OCI-M2 (cell line): ENCODE data around the gene DNAJC24.
"Not testable (repeated sequence)": the region's sequence is repeated elsewhere in the genome, so short reads cannot be mapped to it uniquely, and the experiment has no call there.

Experiments
- DNase-seq: peaks from one replicate; lab custom pipeline; 2025; ENCODE audit not compliant: unreplicated experiment; lab: John Stamatoyannopoulos, UW

Gene DNAJC24

GRCh38 chr11:31369348-31370329 is at the start of gene DNAJC24, which contains the start of gene DCDC1:
DNAJC24 (plus strand) TSS chr11:31369860; CDS start chr11:31370749, 889 bp downstream.
DCDC1 (minus strand) TSS chr11:31369739; CDS start chr11:31328280, 41,459 bp downstream.
- peak; percentile 62 for DNase-seq

GRCh38 chr11:31321494-31321893 is 48.2 kb upstream of the DNAJC24 start:
- DNase-seq = not testable (repeated sequence)

GRCh38 chr11:31323145-31323544 is 46.5 kb upstream of the DNAJC24 start:
- no peak for DNase-seq

- no peak for DNase-seq
Measured at GRCh38 chr11:31325160-31325559, 44.5 kb upstream of the DNAJC24 start.

GRCh38 chr11:31326470-31327148 is 43.1 kb upstream of the DNAJC24 start:
- DNase-seq = no peak

GRCh38 chr11:31327417-31327816 is 42.2 kb upstream of the DNAJC24 start:
- DNase-seq = no peak

- DNase-seq = no peak
Measured at GRCh38 chr11:31328697-31329096, 41.0 kb upstream of the DNAJC24 start.

GRCh38 chr11:31337806-31338205 is 31.9 kb upstream of the DNAJC24 start:
- DNase-seq = peak; percentile 8

- no peak for DNase-seq
Measured at GRCh38 chr11:31340903-31341572, 28.6 kb upstream of the DNAJC24 start.

GRCh38 chr11:31351168-31351567 is 18.5 kb upstream of the DNAJC24 start:
- DNase-seq = no peak

GRCh38 chr11:31355131-31355530 is 14.5 kb upstream of the DNAJC24 start:
- DNase-seq = no peak

- no peak for DNase-seq
Measured at GRCh38 chr11:31355817-31356216, 13.8 kb upstream of the DNAJC24 start.

GRCh38 chr11:31361743-31362142 is 7.9 kb upstream of the DNAJC24 start:
- DNase-seq = no peak

- DNase-seq = no peak
Measured at GRCh38 chr11:31366795-31367194, 2.9 kb upstream of the DNAJC24 start.

- no peak for DNase-seq
Measured at GRCh38 chr11:31375879-31376278, 6.2 kb downstream of the DNAJC24 start.

GRCh38 chr11:31383116-31383515 is 13.5 kb downstream of the DNAJC24 start:
- DNase-seq = no peak

- no peak for DNase-seq
Measured at GRCh38 chr11:31387379-31387778, 17.7 kb downstream of the DNAJC24 start.

GRCh38 chr11:31397239-31397834 is 27.7 kb downstream of the DNAJC24 start:
- no peak for DNase-seq

- no peak for DNase-seq
Measured at GRCh38 chr11:31404614-31405013, 35.0 kb downstream of the DNAJC24 start.

- no peak for DNase-seq
Measured at GRCh38 chr11:31408201-31408600, 38.5 kb downstream of the DNAJC24 start.

- no peak for DNase-seq
Measured at GRCh38 chr11:31412946-31413345, 43.3 kb downstream of the DNAJC24 start.
